Measurements from ENCODE around the gene SLC4A1AP.
A peak's percentile ranks its signal among the peaks of the same experiment; 100 is the strongest.
"Not testable (repeated sequence)": the region's sequence is repeated elsewhere in the genome, so short reads cannot be mapped to it uniquely, and the experiment has no call there.

The SLC4A1AP gene

DNA sequence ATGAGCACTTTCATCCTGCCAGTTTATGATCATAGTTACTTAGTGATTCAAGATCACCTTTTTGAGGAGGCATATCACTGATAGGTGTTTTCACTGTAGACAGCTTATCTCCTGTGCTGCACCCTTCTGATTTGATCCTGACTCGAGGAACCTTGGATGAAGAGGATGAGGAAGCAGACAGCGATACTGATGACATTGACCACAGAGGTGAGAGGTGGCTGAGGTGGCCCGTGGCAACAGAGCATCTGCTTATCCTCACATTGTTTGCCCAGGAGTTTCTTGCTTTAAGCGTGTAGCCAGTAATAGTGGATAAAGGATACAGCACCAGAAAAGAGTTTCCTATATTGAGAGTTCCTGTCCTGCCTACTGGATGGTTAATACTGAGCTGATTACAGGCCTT is 16.0 kb upstream of the SLC4A1AP start:
- in situ Hi-C loops (cut with MboI; ENCODE audit: low pct_unique_long_range_greater_than_20kb, low sequenced_read_pairs) = no loop called here
- no peak for DNase-seq

DNA sequence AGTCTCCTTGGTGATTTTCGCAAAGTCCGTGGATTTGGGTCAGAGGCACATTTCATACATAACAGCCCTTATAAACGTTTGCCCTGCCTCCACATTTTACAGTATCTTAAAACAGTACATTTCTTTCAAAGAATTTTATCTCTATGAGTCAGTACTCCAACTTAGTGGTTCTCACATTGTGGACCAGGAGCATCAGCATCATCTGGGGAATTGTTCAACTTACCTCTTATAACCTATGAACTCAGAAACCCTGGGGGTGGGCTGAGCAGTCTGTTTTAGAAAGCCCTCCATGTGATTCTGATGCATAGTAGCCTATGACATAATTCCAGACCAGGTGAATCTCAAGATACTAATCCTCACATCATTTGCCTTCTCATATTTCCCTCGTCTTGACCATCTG is 12.6 kb upstream of the SLC4A1AP start:
- no peak for DNase-seq
- in situ Hi-C loops (cut with MboI; ENCODE audit: low pct_unique_long_range_greater_than_20kb, low sequenced_read_pairs) = no loop called here

DNA sequence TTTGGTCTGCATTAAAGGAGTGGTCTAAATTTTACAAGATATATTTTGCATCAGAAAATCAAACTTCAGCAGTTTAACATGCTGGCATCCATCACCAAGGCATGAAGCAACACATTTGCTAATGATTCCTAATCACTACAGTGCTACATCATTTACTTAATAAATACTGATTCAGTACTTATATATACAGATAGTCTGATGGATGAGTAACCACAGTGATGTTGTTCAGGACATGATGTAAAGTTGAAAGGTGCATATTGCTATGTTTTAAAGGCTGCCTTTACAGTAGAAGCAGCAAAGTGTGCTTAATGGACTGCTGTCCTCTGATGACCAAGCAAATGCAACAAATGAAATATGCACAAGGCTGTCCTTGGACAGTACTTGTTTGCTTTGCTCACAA is 11.3 kb upstream of the SLC4A1AP start:
- DNase-seq = no peak
- in situ Hi-C loops (cut with MboI; ENCODE audit: low pct_unique_long_range_greater_than_20kb, low sequenced_read_pairs) = no loop called here

DNA sequence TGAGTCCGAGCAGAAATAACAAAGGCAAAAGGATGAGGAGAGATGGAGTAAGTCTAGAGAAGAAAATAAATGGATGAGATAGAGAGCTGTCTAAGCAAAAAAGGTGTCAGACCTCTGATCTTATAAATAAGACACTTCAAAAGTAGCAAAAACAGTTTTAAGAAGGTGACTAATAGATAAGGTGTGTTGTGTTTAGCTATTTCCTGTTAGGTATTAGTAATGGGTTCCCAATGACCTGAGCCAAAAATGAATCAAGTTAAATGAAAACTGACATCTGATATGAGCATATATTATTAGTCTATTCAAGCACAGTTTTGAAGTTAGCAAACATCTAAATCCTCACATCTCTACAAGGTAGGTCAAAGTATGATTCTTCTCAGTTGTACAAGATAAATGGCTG is 10.9 kb upstream of the SLC4A1AP start:
- no peak for DNase-seq
- in situ Hi-C loops (cut with MboI; ENCODE audit: low pct_unique_long_range_greater_than_20kb, low sequenced_read_pairs) = no loop called here

DNA sequence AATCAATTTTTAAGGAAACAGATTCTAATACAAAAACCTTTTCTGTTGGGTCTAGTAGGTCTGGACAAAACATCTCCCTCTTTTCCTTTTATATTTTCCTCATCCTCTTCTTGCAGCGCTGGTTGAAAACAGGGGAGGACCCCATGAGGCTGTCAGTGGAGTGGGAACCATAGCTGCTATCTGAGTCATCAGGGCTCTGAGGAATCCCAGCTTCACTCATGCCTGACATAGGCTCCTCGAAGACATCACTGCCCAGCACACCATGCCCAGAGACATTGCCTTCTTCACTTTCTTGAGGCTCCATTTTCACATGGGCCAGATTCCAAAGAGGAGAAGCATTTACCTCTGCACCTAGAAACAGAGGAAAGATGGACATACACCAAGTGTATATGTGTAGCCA is 10.3 kb upstream of the SLC4A1AP start:
- DNase-seq = no peak
- in situ Hi-C loops (cut with MboI; ENCODE audit: low pct_unique_long_range_greater_than_20kb, low sequenced_read_pairs) = no loop called here

DNA sequence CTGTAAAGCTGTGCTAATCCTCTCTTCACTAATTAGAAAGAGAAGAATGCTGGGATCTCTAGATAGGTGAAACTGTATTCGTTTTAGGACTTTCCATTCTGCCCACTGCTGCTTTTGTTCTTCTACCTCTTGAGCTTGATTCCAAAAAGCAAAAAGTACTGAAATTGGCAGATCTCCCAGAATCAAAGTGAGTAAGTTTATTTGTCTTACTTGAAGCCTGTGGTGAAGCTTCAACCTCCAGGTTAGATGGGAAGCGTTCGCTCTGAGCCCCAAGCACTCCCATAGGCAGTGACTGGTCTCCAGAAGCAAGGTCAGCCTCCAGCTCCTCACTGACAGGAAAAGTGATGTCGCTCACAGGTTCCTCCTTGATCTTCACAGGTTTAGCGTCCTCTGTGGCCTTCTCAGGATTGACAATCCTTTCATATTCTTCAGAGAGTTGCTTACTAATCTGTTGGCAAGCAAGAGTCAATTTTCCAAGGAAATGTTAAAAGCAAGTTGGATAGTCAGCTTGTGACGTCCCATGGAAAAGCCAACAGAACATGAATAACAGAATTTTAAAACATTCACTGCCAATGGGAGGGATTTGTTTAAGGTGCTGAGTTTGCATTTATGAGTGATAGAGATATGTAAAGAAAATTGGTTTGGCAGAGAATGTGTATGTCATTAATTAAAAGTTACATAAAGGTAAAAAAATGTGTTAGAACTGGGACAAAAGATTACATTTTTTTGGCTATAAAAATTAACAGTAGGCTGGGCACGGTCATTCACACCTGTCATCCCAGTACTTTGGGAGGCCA is 8.3 kb upstream of the SLC4A1AP start:
- in situ Hi-C loops (cut with MboI; ENCODE audit: low pct_unique_long_range_greater_than_20kb, low sequenced_read_pairs) = no loop called here
- DNase-seq = no peak

DNA sequence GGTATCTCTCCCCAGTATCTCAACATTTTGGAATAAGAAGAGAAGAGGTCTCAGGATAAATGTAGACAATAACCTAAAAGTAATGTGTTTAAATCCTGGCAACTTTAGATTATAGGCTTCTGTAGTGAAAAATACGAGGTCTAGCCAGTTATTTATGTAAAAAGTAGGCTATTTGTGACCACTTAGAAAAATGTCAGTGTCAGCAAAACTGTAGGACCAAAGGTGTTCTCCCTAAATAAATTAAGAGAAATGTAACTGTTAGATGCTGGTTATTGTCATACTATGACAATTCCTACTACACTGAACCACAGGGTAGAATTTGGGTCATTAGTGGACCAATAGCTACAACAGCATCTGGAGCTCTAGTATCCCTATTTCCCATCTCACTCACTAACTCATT is 2.3 kb upstream of the SLC4A1AP start:
- DNase-seq = no peak
- in situ Hi-C loops (cut with MboI; ENCODE audit: low pct_unique_long_range_greater_than_20kb, low sequenced_read_pairs) = no loop called here

DNA sequence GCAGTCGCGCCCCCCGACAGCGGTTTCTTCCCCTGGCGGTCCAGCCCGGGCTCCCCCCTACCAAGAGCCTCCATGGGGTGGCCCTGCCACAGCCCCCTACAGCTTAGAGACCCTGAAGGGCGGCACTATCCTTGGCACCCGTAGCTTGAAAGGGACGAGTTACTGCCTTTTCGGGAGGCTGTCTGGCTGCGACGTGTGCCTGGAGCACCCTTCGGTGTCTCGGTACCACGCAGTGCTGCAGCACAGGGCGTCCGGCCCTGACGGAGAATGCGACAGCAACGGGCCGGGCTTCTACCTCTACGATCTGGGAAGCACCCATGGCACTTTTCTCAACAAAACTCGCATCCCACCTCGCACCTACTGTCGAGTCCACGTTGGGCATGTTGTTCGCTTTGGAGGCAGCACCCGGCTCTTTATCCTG is 475 bp downstream of the SLC4A1AP start:
- in situ Hi-C loops (cut with MboI; ENCODE audit: low pct_unique_long_range_greater_than_20kb, low sequenced_read_pairs) = no loop called here
- no peak for DNase-seq

DNA sequence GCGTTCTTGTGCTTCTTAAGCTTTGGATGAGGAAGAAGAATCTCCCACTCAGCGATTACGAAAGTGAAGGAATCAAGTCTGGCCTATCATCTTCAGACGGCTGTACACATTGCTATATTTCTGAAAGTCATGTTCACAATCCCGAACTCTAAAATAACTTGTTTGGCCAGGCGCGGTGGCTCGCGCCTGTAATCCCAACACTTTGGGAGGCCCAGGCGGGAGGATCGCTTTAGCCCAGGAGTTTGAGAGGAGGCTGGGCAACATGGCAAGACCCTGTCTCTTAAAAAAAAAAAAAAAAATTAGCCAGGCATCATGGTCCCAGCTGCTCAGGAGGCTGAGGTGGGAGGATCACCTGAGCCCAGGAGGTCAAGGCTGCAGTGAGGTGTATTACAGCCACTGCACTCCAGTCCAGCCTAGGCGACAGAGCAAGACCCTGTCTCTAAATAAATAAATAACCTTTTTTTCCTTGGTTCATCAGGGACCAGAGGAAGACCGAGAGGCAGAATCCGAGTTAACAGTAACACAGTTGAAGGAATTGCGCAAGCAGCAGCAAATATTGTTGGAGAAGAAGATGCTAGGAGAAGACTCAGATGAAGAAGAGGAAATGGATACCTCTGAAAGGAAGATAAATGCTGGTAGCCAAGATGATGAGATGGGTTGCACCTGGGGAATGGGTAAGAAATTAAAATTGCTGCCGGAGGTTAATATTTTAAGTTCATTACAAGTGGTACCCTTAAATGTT is 1.1 kb downstream of the SLC4A1AP start:
- in situ Hi-C loops (cut with MboI; ENCODE audit: low pct_unique_long_range_greater_than_20kb, low sequenced_read_pairs) = no loop called here
- no peak for DNase-seq

DNA sequence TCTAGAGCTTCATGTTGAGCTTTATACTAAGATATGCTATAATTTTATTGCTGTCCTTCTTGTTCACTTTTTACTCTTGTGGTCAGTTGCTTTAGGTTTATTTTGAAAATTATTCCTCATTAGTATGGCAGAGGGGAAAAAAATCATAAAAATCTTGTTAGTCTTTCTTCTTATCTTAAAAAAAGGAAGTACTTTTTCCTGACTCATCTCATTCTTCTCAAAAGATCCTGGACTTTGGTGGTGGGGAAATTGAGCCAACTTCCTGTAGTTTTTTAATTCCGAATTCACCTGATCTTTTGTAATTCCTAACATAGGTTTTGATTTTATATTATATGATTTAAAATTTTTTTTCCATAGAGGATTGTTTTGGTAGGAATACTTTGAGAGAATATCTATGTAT is 3.8 kb downstream of the SLC4A1AP start:
- DNase-seq = peak; percentile 52
- in situ Hi-C loops (cut with MboI; ENCODE audit: low pct_unique_long_range_greater_than_20kb, low sequenced_read_pairs) = no loop called here

DNA sequence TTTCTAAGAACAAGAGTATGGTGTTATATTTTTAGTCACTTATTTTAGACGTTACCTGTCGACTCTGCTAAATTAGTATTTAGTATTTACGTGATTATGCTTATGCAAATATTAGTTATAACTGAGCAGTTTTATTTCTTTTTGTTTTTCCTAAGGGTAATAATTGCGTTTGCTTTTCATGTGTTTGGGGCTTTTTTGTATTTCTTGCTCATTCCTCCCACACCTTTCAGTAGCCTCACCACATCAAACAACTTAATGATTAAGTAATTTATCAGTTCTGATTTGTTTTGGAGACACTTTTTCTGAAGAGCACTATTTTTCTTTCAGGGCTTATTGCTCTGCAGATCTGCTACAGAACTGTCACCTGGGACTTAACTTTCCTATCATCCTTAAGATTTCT is 7.5 kb downstream of the SLC4A1AP start:
- no peak for DNase-seq
- in situ Hi-C loops (cut with MboI; ENCODE audit: low pct_unique_long_range_greater_than_20kb, low sequenced_read_pairs) = no loop called here

DNA sequence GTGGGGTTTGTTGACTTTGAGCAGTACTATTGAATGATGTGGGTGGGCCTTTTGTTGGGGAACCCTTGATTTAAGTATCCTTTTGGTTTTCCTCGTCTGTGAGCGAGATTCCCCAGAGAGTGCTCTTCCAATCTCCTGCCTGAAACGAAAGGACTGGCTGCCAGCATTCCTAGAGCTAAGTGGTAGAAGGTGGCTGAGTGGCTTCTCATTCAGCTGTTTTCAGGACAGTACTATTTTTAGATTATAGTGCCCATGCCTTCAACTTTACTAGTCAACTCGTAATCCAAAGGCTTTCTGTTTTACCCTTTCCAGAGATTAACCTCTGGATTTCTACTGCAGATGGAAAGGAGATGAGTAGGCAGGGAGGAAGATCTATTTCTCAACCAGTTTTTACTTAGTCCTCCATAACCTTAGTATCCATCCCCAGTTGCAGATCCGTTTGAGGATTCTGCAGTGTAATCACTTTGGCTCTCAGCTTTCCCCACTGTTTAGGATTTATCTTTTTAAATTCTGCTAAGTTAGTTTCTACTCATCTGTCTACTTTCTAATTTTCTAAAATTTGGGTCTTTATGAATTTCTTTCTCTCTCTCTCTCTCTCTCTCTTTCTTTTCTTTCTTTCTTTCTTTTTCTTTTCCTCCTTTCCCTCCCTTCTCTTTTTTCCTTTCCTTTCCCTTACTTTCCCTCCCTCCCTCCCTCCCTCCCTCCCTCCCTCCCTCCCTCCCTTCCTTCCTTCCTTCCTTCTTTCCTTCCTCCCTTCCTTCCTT is 9.2 kb downstream of the SLC4A1AP start:
- in situ Hi-C loops (cut with MboI; ENCODE audit: low pct_unique_long_range_greater_than_20kb, low sequenced_read_pairs) = no loop called here
- no peak for DNase-seq

DNA sequence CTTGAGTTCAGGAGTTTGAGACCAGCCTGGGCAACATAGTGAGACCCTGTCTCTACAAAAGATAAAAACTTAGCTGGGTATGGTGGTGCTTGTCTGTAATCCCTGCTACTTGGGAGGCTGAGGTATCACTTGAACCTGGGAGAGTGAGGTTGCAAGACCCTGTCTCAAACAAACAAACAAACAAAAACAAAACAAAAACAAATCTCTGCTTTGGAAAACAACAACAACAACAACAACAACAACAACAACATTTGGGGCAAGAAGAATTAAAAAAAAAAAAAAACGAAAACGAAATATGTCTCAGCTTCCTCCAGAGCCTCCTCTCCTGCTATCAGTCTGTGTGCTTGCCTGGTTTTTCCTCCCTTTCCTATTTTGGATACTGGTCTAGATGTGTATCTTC is 16.9 kb downstream of the SLC4A1AP start:
- no peak for DNase-seq
- in situ Hi-C loops (cut with MboI; ENCODE audit: low pct_unique_long_range_greater_than_20kb, low sequenced_read_pairs) = no loop called here

DNA sequence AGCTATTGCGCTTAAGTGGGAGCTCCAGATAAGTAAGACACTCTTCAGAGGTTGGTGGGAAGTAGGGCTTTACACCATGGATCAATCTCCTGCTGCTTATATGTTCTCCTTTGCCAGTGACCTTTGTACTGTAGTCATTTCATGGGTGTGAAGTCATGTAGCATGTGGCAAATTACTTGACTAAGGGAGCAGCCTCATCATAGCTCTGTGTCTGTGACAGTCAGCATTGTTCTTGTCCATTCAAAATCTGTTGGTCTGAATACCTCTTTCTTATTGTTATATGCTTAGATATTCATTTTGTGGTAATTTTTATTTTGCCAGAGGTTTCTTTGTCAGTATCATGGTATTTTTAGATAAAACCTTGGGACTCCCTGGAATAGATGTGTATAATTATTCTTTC is 18.2 kb downstream of the SLC4A1AP start:
- no peak for DNase-seq
- in situ Hi-C loops (cut with MboI; ENCODE audit: low pct_unique_long_range_greater_than_20kb, low sequenced_read_pairs) = no loop called here

DNA sequence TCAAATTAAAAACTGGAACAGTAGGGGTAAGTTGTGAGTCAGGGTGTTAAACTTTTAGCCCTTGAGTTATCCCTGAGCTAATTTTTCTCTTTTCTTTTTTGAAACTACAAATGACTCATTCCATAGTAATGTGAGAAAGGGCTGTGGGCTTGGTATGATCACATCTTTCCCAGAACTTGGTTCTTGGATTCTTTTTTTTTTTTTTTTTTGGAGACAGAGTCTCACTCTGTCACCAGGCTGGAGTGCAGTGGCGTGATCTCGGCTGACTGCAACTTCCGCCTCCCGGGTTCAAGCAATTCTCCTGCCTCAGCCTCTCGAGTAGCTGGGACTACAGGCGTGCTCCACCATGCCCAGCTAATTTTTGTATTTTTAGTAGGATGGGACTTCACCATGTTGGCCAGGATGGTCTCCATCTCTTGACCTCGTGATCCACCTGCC is 18.7 kb downstream of the SLC4A1AP start:
- DNase-seq; in situ Hi-C loops (cut with MboI; ENCODE audit: low pct_unique_long_range_greater_than_20kb, low sequenced_read_pairs): not testable (repeated sequence)

DNA sequence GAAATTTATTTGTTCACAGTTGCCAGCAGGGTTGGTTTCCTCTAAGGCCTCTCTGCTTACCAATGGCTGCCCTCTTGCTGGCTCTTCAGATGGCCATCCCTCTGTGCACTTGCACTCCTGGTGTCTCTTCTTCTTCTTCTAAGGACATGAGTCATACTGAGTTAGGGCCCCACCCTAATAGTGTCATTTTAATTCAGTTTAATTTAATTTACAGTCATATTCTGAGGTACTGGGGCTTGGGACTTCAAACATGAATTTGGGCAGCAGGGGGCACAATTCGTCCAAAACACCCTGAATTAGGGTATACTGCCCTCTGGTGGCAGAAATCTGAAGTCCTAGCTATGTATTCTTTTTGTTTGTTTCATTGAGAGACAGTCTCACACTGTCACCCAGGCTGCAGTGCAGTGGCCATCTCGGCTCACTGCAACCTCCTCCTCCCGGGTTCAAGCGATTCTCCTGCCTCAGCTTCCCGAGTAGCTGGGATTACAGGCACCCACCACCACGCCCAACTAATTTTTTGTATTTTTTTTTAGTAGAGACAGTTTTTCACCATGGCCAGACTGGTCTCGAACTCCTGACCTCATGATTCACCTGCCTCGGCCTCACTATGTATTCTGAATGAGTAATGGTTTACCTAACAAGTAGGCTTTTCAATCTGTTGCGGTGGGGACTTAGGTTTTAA is 19.8 kb downstream of the SLC4A1AP start:
- in situ Hi-C loops (cut with MboI; ENCODE audit: low pct_unique_long_range_greater_than_20kb, low sequenced_read_pairs) = no loop called here
- DNase-seq = peak; percentile 96

DNA sequence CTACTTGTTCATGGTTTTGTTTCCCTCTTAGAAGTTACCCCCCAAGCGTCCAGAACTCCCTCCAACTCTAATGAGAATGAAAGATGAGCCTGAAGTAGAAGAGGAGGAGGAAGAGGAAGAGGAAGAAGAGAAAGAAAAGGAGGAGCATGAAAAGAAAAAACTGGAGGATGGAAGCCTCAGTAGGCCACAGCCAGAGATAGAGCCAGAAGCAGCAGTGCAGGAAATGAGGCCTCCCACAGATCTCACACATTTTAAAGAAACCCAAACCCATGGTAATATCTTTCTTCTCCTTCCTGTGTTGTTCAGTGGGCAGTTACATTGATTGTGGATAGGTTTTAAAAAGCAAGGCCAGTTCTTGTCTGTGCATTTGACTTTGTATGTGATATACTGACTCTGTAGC is 21.3 kb downstream of the SLC4A1AP start:
- in situ Hi-C loops (cut with MboI; ENCODE audit: low pct_unique_long_range_greater_than_20kb, low sequenced_read_pairs); DNase-seq: not testable (repeated sequence)

DNA sequence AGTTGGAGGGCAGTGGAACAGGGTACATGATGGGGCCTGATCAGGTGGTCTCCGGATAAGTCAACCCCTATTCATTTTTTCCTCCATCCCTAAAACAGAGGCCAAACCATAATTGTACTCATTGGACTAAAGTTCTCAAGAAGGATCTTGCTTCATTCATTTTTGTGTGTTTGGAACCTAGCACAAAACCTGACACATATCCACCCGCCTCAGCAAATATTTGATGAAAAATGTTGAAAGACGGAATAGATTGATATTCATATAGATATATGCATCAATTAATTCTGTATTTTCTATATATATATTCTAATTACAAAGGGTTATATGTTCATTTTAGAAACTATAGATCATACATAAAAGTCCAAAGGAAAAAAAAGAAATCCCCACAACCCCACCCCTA is 21.9 kb downstream of the SLC4A1AP start:
- no peak for DNase-seq
- in situ Hi-C loops (cut with MboI; ENCODE audit: low pct_unique_long_range_greater_than_20kb, low sequenced_read_pairs) = no loop called here

DNA sequence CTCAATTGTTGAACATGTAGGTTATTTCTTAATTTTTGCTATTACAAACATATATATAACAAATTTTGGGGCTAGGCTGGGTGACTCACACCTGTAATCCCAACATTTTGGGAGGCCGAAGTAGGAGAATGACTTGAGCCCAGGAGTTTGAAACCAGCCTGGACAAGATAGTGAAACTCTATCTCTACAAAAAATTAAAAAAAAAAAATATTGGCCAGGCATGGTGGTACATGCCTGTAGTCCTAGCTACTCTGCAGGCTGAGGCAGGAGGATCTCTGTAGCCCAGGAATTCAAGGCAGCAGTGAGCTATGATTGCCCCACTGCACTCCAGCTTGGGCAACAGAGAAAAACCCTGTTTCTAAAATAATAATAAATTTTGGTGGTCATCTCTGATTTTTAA is 23.5 kb downstream of the SLC4A1AP start:
- DNase-seq = no peak
- in situ Hi-C loops (cut with MboI; ENCODE audit: low pct_unique_long_range_greater_than_20kb, low sequenced_read_pairs) = no loop called here

Data from KBM-7 (cell line).